HG03039 (cell line): ENCODE data around the gene CFAP57.
"Not testable (repeated sequence)": the region's sequence is repeated elsewhere in the genome, so short reads cannot be mapped to it uniquely, and the experiment has no call there.

Experiments used
- ATAC-seq: cut with Tn5 transposase; IDR thresholded peaks from one replicate; pipeline ENCODE4 v1.9.1; 2021; ENCODE audit warnings: mild to moderate bottlenecking, moderate library complexity; ENCODE audit not compliant: unreplicated experiment

CFAP57 gene

GRCh38 chr1:43171876-43172526 lies at the start of gene CFAP57, which contains the start of gene EBNA1BP2:
CFAP57 (plus strand) TSS chr1:43172330; CDS start chr1:43172754, 424 bp downstream.
EBNA1BP2 (minus strand) TSS chr1:43172290; CDS start chr1:43172118, 172 bp downstream.
- peak; percentile 89 for ATAC-seq

- no peak for ATAC-seq
Measured at GRCh38 chr1:43123031-43123430, 49.1 kb upstream of the CFAP57 start.

GRCh38 chr1:43128816-43129215 lies 43.3 kb upstream of the CFAP57 start:
- no peak for ATAC-seq

GRCh38 chr1:43129426-43129825 lies 42.7 kb upstream of the CFAP57 start:
- no peak for ATAC-seq

- ATAC-seq: no peak
Measured at GRCh38 chr1:43134068-43134467, 38.1 kb upstream of the CFAP57 start.

- no peak for ATAC-seq
Measured at GRCh38 chr1:43134640-43135039, 37.5 kb upstream of the CFAP57 start.

- no peak for ATAC-seq
Measured at GRCh38 chr1:43135857-43136781, 36.0 kb upstream of the CFAP57 start.

GRCh38 chr1:43137445-43138052 lies 34.6 kb upstream of the CFAP57 start:
- ATAC-seq: no peak

GRCh38 chr1:43139295-43139694 lies 32.8 kb upstream of the CFAP57 start:
- ATAC-seq: not testable (repeated sequence)

GRCh38 chr1:43140010-43140409 lies 32.1 kb upstream of the CFAP57 start:
- no peak for ATAC-seq

GRCh38 chr1:43140583-43140982 lies 31.5 kb upstream of the CFAP57 start:
- ATAC-seq: no peak

GRCh38 chr1:43143441-43143888 lies 28.7 kb upstream of the CFAP57 start:
- ATAC-seq: no peak

- ATAC-seq: no peak
Measured at GRCh38 chr1:43144237-43144636, 27.9 kb upstream of the CFAP57 start.

GRCh38 chr1:43147625-43148327 lies 24.4 kb upstream of the CFAP57 start:
- ATAC-seq: no peak

- no peak for ATAC-seq
Measured at GRCh38 chr1:43149889-43150288, 22.2 kb upstream of the CFAP57 start.

- ATAC-seq: no peak
Measured at GRCh38 chr1:43152866-43153265, 19.3 kb upstream of the CFAP57 start.

GRCh38 chr1:43153443-43153842 lies 18.7 kb upstream of the CFAP57 start:
- no peak for ATAC-seq

GRCh38 chr1:43156026-43156425 lies 16.1 kb upstream of the CFAP57 start:
- ATAC-seq: no peak

GRCh38 chr1:43165162-43165561 lies 7.0 kb upstream of the CFAP57 start:
- no peak for ATAC-seq

- no peak for ATAC-seq
Measured at GRCh38 chr1:43165765-43166164, 6.4 kb upstream of the CFAP57 start.
